SK-N-SH (cell line): Measurements from ENCODE around the gene MATN1. TPM values are rescaled to one million over a fixed set of nuclear protein-coding genes. Genes with fewer than 3 reads are reported as not detected.

Experiments
- CTCF ChIA-PET: fragments of 300-600, 350-600 bp; formaldehyde crosslinking; extraction: SDS; loops from one replicate; lab custom pipeline; 2021; lab: Yijun Ruan, JAX
- POLR2A ChIA-PET: fragments of 350-600 bp; sonication (Branson Sonifier 250); formaldehyde crosslinking; extraction: SDS; loops from one replicate; lab custom pipeline; 2020; ENCODE audit warnings: antibody characterized with exemption, inconsistent platforms; lab: Yijun Ruan, JAX
- DNase-seq: peaks from one replicate; pipeline ENCODE4 v3.0.0; 2012
- H2AFZ ChIP-seq: fragments of 200-600 bp; sonication (generic); 2 replicates; pipeline ENCODE4 v1.8.1; 2016; ENCODE audit warnings: antibody characterized with exemption, mild to moderate bottlenecking, low read depth
- H3F3A ChIP-seq: fragments of 200-600 bp; sonication (generic); replicated peaks from 2 replicates; pipeline ENCODE3; 2016; ENCODE audit warnings: antibody characterized with exemption, mild to moderate bottlenecking; ENCODE audit not compliant: insufficient read depth
- H3K27ac ChIP-seq, 2 experiments: fragments of 200-500 bp in 1 of 2; fragments of 200-600 bp in 1 of 2; sonication (Bioruptor generic) in 1 of 2; sonication (generic), shearing (Covaris generic) in 1 of 2; 2 replicates each; pipeline versions ENCODE4 v1.5.1 to v1.6.1; 2014 to 2016; ENCODE audit warnings: low read depth in 2 of 2, inconsistent platforms in 1 of 2, low read length in 1 of 2, mild to moderate bottlenecking in 1 of 2, mixed read lengths in 1 of 2
- H3K27me3 ChIP-seq: fragments of 200-600 bp; sonication (generic), shearing (Covaris generic); 2 replicates; pipeline ENCODE4 v1.6.1; 2016; ENCODE audit warnings: mixed run types; ENCODE audit not compliant: insufficient read depth
- H3K36me3 ChIP-seq, 2 experiments: fragments of 200-500 bp in 1 of 2; fragments of 200-600 bp in 1 of 2; sonication (Bioruptor generic) in 1 of 2; sonication (generic) in 1 of 2; replicated peaks in 1 of 2; 2 replicates each; pipeline versions ENCODE3 to v1.5.1; 2014 to 2016; ENCODE audit warnings: low read length in 1 of 2, mild to moderate bottlenecking in 1 of 2; ENCODE audit not compliant: insufficient read depth in 2 of 2, control insufficient read depth in 1 of 2
- H3K4me1 ChIP-seq, 2 experiments: fragments of 200-500 bp in 1 of 2; fragments of 200-600 bp in 1 of 2; sonication (Bioruptor generic) in 1 of 2; sonication (generic), shearing (Covaris generic) in 1 of 2; 2 replicates each; pipeline versions ENCODE4 v1.5.1 to v1.6.1; 2014 to 2016; ENCODE audit warnings: low read depth in 1 of 2, low read length in 1 of 2, mixed run types in 1 of 2; ENCODE audit not compliant: insufficient read depth in 2 of 2, control insufficient read depth in 1 of 2
- H3K4me2 ChIP-seq: fragments of 200-600 bp; sonication (generic), shearing (Covaris generic); 2 replicates; pipeline ENCODE4 v1.6.1; 2017; ENCODE audit warnings: mixed run types
- H3K4me3 ChIP-seq, 2 experiments: fragments of 200-500 bp in 1 of 2; fragments of 200-600 bp in 1 of 2; sonication (Bioruptor generic) in 1 of 2; sonication (generic), shearing (Covaris generic) in 1 of 2; 2 replicates each; pipeline versions ENCODE4 v1.5.1 to v1.8.1; 2014 to 2016; ENCODE audit warnings: low read depth in 2 of 2, inconsistent platforms in 1 of 2, low read length in 1 of 2, mild to moderate bottlenecking in 1 of 2, mixed read lengths in 1 of 2, moderate library complexity in 1 of 2
- H3K79me2 ChIP-seq: fragments of 200-600 bp; sonication (generic); 2 replicates; pipeline ENCODE4 v1.8.1; 2017; ENCODE audit warnings: mild to moderate bottlenecking; ENCODE audit not compliant: insufficient read depth
- H3K9ac ChIP-seq: fragments of 200-600 bp; sonication (generic); 2 replicates; pipeline ENCODE4 v1.6.1; 2017; ENCODE audit warnings: mixed run types
- H3K9me2 ChIP-seq: fragments of 200-600 bp; sonication (generic); 2 replicates; pipeline ENCODE4 v1.6.1; 2017; ENCODE audit warnings: mixed run types
- H3K9me3 ChIP-seq: fragments of 200-600 bp; sonication (generic); 2 replicates; pipeline ENCODE4 v1.6.1; 2017; ENCODE audit warnings: mixed run types, mild to moderate bottlenecking, moderate library complexity
- H4K20me1 ChIP-seq: fragments of 200-600 bp; sonication (generic); 2 replicates; pipeline ENCODE4 v1.6.1; 2017; ENCODE audit warnings: mild to moderate bottlenecking, mixed run types; ENCODE audit not compliant: insufficient read depth
- EZH2phosphoT487 ChIP-seq: fragments of 200-600 bp; sonication (generic); IDR thresholded peaks from 2 replicates; pipeline ENCODE4 v1.6.1; 2017; ENCODE audit warnings: low read depth, mixed run types, mild to moderate bottlenecking, antibody characterized with exemption, moderate library complexity, borderline replicate concordance
- RCOR1 ChIP-seq: fragments of 150-350 bp; IDR thresholded peaks from 2 replicates; pipeline ENCODE4 v1.6.1; 2017; ENCODE audit warnings: antibody characterized with exemption, low read length
- SMC3 ChIP-seq: IDR thresholded peaks from 2 replicates; pipeline ENCODE4 v1.6.1; 2012; ENCODE audit warnings: low read depth, low read length, improper control_type of control experiment
- WGBS: methylation state at CpG from one replicate; pipeline ENCODE4 v1.1.6; 2017; ENCODE audit warnings: low lambda C conversion rate; 5-methylcytosine and 5-hydroxymethylcytosine counted together
- polyA plus RNA-seq, 3 experiments: library from polyadenylated mRNA; depleted of rRNA; stranded (reverse); fragments of >200 nt; gene quantifications; 2 replicates each; pipeline ENCODE4 v1.2.3, GENCODE V29; 2012
- TF ChIP-seq, protein P1 (sequence below): IDR thresholded peaks from 2 replicates; pipeline ENCODE4 v1.4.0; 2012; ENCODE audit warnings: low read depth, borderline replicate concordance
- TF ChIP-seq, protein P2 (sequence below): IDR thresholded peaks from 2 replicates; pipeline ENCODE4 v1.4.0; 2012; ENCODE audit warnings: low read depth
- TF ChIP-seq, protein P3 (sequence below): fragments of 150-350 bp; IDR thresholded peaks from 2 replicates; pipeline ENCODE4 v1.6.1; 2016; ENCODE audit warnings: mild to moderate bottlenecking, low read depth, low read length

Gene MATN1
- polyA plus RNA-seq, 1 of the 3 experiments (the other 2 are of a cell fraction) = 0.23 TPM

DNA sequence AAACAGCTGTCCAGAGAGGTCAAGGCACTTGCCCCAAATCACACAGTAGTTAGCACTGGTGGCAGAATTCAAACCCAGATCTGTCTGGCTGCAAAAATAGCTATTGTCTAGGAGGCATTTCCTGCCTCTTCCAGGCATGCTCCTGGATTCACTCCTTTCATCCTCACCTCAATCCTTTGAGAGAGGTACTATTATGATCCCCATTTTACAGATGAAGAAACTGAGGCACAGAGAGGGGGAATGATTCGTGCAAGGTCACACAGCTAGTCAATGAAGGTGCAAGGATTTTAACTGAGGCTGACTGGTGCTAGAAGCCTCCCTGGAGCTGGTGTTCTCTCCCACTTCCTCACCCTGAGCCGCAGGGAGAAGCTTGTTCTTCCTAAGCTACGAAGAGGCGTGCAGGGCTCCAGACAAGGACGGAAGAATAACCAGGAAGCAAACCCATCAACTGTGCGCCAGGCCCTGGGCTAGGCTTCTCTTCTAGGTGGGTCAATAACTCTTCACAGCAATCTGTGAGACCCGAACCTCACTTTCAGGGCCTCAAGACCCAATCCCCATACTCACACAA is 34.8 kb upstream of the MATN1 start (continued):
- TF ChIP-seq, protein P1, sequence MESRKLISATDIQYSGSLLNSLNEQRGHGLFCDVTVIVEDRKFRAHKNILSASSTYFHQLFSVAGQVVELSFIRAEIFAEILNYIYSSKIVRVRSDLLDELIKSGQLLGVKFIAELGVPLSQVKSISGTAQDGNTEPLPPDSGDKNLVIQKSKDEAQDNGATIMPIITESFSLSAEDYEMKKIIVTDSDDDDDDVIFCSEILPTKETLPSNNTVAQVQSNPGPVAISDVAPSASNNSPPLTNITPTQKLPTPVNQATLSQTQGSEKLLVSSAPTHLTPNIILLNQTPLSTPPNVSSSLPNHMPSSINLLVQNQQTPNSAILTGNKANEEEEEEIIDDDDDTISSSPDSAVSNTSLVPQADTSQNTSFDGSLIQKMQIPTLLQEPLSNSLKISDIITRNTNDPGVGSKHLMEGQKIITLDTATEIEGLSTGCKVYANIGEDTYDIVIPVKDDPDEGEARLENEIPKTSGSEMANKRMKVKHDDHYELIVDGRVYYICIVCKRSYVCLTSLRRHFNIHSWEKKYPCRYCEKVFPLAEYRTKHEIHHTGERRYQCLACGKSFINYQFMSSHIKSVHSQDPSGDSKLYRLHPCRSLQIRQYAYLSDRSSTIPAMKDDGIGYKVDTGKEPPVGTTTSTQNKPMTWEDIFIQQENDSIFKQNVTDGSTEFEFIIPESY = no peak

DNA sequence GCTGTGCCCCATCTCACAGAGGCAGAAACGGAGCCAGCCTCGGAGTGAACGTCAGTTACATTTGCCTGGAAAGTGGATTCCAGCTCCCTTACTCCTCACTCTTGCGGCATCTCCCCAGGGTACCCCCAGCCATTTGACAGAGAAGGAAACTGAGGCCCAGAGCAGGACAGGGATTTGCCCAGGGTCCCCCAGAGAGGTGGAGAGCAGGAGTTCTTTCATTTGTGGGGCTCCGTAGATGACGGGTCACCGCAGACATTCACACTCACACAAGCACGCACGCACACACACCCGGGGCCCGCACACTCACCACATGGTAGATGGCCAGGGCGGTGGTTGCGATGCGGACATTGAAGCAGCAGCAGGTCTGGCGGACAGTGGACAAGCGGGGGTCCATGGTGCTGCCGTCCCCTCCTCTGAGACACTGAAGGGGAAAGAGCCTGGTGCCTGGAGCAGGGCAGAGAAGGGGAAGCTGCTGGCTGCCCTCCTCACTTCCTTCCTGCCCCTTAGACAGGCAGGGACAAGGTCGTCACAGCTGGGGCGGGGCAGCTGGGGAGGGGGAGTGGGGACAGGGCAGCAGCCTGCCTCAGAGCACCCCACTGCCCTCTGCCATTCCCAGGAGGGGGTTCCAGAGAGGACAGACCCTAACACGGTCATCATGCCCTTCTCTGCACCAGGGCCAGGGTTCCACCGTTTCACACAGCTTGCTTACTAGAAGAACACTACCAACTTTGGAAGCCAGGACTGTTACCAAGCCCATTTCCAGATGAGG is 34.2 kb upstream of the MATN1 start, which contains the start of gene LAPTM5:
TSS of gene LAPTM5 (minus strand) at position 423 of the 769 bp plus-strand sequence. CDS start at position 394, 29 bp downstream.
- ChIA-PET POLR2A (no interaction called here), CTCF (interaction anchor here (1.0 to 4.7 kb wide), 4 partner anchors 22 to 44 kb away, joined by 3 to 24 read pairs (median 8); no protein-coding TSS in a partner anchor)
- H3K4me2 ChIP-seq = 0 out of 2 replicates have a peak within 1 kb of the TSS, but pooled peaks have one; percentile 27
- H4K20me1 ChIP-seq = no peaks in the 10 kb centered on the region
- no peak for DNase-seq
- TF ChIP-seq RCOR1 (no peak), SMC3 (no peak), EZH2phosphoT487 (no peak)
- TF ChIP-seq, protein P1 = no peak
- TF ChIP-seq, protein P2, sequence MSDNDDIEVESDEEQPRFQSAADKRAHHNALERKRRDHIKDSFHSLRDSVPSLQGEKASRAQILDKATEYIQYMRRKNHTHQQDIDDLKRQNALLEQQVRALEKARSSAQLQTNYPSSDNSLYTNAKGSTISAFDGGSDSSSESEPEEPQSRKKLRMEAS = no peak
- TF ChIP-seq, protein P3, sequence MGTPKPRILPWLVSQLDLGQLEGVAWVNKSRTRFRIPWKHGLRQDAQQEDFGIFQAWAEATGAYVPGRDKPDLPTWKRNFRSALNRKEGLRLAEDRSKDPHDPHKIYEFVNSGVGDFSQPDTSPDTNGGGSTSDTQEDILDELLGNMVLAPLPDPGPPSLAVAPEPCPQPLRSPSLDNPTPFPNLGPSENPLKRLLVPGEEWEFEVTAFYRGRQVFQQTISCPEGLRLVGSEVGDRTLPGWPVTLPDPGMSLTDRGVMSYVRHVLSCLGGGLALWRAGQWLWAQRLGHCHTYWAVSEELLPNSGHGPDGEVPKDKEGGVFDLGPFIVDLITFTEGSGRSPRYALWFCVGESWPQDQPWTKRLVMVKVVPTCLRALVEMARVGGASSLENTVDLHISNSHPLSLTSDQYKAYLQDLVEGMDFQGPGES = no peak
- peak within 1 kb of the TSS in 1 of 2 experiments; percentile 14; a peak in 1 of 4 replicates for H3K27ac ChIP-seq
- peaks cover 5 to 9% of the 10 kb centered on the region in 2 experiments; a peak in 2 of 4 replicates for H3K4me1 ChIP-seq
- H3K9me2 ChIP-seq = no peaks in the 10 kb centered on the region
- no peaks in the 10 kb centered on the region for H3K27me3 ChIP-seq
- no peak within 1 kb of the TSS for H2AFZ ChIP-seq
- 98% methylated on average over 14 of the region's 21 CpGs for WGBS
- H3K9ac ChIP-seq = no peak within 1 kb of the TSS
- no peaks in the 10 kb centered on the region for H3F3A ChIP-seq
- no peaks in the 10 kb centered on the region for H3K79me2 ChIP-seq
- no peaks in the 10 kb centered on the region for H3K36me3 ChIP-seq
- H3K4me3 ChIP-seq = no peak within 1 kb of the TSS
- H3K9me3 ChIP-seq = no peaks in the 10 kb centered on the region
